ENCODE measurements around the gene ACTA1. TPM values are rescaled to one million over a fixed set of nuclear protein-coding genes. Genes with fewer than 3 reads are reported as not detected.

Gene ACTA1
- total and polyA plus RNA-seq, 2 of the 8 experiments (the other 6 are each of a cell fraction or from before 2014, with no cell fraction given), result 23.5 to 58.2 TPM

GRCh38 chr1:229390130-229390529, 43.8 kb downstream of the ACTA1 start (continued):
- no peak for TF ChIP-seq HDAC2 (IDR thresholded peaks at IDR 0.05; ENCODE audit: borderline replicate concordance in 1 of 2, low read depth in 2 of 2, low read length in 2 of 2)
- TF ChIP-seq PHF8 (conservative IDR thresholded peaks at IDR 0.05; ENCODE audit: low read depth, low read length), result no peak

All from H1 (cell line).